ENCODE data around the gene MED13. TPM values are rescaled to one million over a fixed set of nuclear protein-coding genes. Genes with fewer than 3 reads are reported as not detected.
"Not testable (repeated sequence)": the region's sequence is repeated elsewhere in the genome, so short reads cannot be mapped to it uniquely, and the experiment has no call there.

The MED13 gene
- total RNA-seq, 1 donor from 2014 or later = 69.7 TPM

DNA sequence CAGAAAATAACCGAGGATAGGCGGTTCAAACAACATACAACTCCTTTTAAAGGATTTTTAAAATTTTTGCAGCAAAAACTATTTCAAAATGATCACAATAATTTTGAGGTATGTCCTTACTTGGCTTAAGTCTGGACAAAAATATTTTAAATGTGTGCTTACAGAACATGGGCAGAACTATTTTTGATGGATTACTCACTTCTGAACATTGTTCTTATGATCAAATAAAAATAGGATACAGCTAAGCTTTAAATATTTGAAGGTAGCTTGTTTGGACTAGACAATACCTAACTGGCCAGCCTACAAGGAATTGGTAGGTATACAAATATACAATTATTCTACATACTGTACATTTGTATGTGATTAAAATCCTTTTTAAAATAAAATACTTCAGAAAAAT, 123.0 kb downstream of the MED13 start:
- no peaks in the 10 kb centered on the region for H3K27me3 Mint-ChIP-seq (ENCODE audit: unreplicated experiment)
- H3K36me3 Mint-ChIP-seq (ENCODE audit: unreplicated experiment) = peaks cover 24% of the 10 kb centered on the region
- no peak overlapping the region for H3K27ac Mint-ChIP-seq (ENCODE audit: unreplicated experiment)
- DNase-seq (ENCODE audit: extremely low spot score, unreplicated experiment) = no peak
- H3K4me3 Mint-ChIP-seq (ENCODE audit: unreplicated experiment) = no peak overlapping the region
- no peaks in the 10 kb centered on the region for H3K9me3 Mint-ChIP-seq (ENCODE audit: unreplicated experiment)
- no peaks in the 10 kb centered on the region for H3K4me1 Mint-ChIP-seq (ENCODE audit: unreplicated experiment)
- TF ChIP-seq, protein P1, sequence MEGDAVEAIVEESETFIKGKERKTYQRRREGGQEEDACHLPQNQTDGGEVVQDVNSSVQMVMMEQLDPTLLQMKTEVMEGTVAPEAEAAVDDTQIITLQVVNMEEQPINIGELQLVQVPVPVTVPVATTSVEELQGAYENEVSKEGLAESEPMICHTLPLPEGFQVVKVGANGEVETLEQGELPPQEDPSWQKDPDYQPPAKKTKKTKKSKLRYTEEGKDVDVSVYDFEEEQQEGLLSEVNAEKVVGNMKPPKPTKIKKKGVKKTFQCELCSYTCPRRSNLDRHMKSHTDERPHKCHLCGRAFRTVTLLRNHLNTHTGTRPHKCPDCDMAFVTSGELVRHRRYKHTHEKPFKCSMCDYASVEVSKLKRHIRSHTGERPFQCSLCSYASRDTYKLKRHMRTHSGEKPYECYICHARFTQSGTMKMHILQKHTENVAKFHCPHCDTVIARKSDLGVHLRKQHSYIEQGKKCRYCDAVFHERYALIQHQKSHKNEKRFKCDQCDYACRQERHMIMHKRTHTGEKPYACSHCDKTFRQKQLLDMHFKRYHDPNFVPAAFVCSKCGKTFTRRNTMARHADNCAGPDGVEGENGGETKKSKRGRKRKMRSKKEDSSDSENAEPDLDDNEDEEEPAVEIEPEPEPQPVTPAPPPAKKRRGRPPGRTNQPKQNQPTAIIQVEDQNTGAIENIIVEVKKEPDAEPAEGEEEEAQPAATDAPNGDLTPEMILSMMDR (IDR thresholded peaks at IDR 0.05) = no peak

DNA sequence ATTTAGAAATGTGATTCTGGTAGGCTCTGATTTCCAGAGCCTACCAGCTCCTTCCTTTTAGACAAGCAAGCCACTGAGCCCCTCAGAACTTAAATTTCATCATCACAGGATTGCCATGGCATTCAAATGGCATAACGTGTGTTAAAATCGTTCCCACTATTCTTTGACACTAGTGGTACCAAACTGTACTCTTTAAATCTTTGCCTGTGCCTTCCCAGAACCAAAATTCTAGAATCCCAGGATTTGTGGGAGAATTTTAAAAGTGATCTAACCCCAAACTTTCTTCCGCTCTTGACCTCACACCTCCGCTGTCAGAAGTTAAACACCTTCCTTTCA, 137.0 kb downstream of the MED13 start:
- H3K4me1 Mint-ChIP-seq (ENCODE audit: unreplicated experiment) = peaks cover 20% of the 10 kb centered on the region
- H3K36me3 Mint-ChIP-seq (ENCODE audit: unreplicated experiment) = peaks cover 3% of the 10 kb centered on the region
- no peak for DNase-seq (ENCODE audit: extremely low spot score, unreplicated experiment)
- peak overlapping the region; percentile 93 for H3K27ac Mint-ChIP-seq (ENCODE audit: unreplicated experiment)
- peak overlapping the region; percentile 86 for H3K4me3 Mint-ChIP-seq (ENCODE audit: unreplicated experiment)
- H3K27me3 Mint-ChIP-seq (ENCODE audit: unreplicated experiment) = no peaks in the 10 kb centered on the region
- TF ChIP-seq, protein P1 (IDR thresholded peaks at IDR 0.05) = no peak
- H3K9me3 Mint-ChIP-seq (ENCODE audit: unreplicated experiment) = no peaks in the 10 kb centered on the region

DNA sequence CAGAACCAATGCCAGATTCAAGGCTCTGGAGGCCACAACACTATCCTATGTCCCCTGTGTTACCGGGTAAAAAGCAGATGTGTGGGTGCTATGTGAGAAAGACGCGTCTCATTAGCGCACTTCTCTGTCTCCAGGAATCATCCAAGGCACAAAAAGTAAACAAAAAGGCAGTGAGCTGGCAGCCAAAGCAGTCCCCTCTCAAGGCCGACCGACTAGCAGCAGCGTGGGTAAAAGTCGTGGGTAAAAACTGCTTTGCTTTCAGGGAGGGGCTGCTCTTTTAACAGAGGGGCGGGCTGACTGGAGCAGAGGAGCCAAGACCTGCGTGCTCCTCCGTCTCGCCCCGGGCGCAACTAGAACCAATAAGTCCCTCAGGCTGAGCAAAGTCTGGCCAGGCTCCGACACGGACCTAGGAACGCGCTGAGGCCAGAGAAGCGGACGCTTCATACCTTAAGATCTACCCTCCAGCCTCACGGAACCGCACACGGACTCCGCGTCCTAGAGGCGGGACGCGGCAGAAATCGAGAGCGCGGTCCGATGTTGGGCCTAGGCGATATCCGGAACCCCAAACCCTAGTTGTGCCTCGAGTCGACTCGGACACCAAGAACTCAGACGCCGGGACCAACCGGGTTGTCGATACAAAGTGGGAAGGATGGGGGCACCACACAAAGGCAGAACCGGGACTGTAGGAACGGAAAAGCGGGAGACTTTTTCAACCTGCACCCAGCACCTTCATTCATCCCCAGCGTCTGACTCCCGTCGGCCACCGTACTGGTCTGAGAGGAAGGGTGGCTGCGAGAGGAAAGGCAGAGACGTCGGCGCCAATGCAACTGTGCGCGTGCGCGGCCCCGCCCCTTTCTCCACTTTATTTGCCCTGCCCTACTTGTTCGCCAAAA, 137.6 kb downstream of the MED13 start, which contains the start of gene INTS2:
TSS of gene INTS2 (minus strand) at position 775 of the 893 bp plus-strand sequence. CDS start 1,338 bp downstream, outside the sequence.
- Mint-ChIP-seq H3K9me3 (ENCODE audit: unreplicated experiment) (no peaks in the 10 kb centered on the region), H3K4me3 (ENCODE audit: unreplicated experiment) (peak within 1 kb of the TSS; percentile 86), H3K36me3 (ENCODE audit: unreplicated experiment) (peaks cover 4% of the 10 kb centered on the region), H3K4me1 (ENCODE audit: unreplicated experiment) (peaks cover 20% of the 10 kb centered on the region), H3K27ac (ENCODE audit: unreplicated experiment) (peak within 1 kb of the TSS; percentile 93), H3K27me3 (ENCODE audit: unreplicated experiment) (no peaks in the 10 kb centered on the region)
- TF ChIP-seq, protein P1 (IDR thresholded peaks at IDR 0.05) = no peak
- peak; percentile 97 for DNase-seq (ENCODE audit: extremely low spot score, unreplicated experiment)

DNA sequence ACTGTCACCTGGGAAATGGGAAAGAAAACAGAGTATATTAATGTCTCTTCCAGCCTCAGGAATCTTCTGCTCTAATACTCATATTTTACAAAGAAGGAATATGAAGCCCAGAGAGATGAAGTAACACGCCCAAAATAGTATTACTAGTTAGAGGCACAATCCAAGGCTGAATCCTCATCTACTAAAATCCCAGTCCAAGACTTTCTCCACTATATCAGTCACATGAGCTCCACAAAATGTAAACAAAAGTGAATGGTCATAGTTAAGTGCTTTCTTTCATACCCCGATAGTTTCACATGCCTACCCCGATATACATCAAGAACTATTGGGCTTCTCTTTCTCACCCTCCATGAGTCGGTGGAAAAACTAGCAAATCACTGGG, 138.3 kb downstream of the MED13 start:
- peak overlapping the region; percentile 93 for H3K27ac Mint-ChIP-seq (ENCODE audit: unreplicated experiment)
- DNase-seq (ENCODE audit: extremely low spot score, unreplicated experiment) = no peak
- peak overlapping the region; percentile 86 for H3K4me3 Mint-ChIP-seq (ENCODE audit: unreplicated experiment)
- TF ChIP-seq, protein P1 (IDR thresholded peaks at IDR 0.05) = no peak
- no peaks in the 10 kb centered on the region for H3K27me3 Mint-ChIP-seq (ENCODE audit: unreplicated experiment)
- H3K36me3 Mint-ChIP-seq (ENCODE audit: unreplicated experiment) = peaks cover 5% of the 10 kb centered on the region
- peaks cover 20% of the 10 kb centered on the region for H3K4me1 Mint-ChIP-seq (ENCODE audit: unreplicated experiment)
- H3K9me3 Mint-ChIP-seq (ENCODE audit: unreplicated experiment) = no peaks in the 10 kb centered on the region

DNA sequence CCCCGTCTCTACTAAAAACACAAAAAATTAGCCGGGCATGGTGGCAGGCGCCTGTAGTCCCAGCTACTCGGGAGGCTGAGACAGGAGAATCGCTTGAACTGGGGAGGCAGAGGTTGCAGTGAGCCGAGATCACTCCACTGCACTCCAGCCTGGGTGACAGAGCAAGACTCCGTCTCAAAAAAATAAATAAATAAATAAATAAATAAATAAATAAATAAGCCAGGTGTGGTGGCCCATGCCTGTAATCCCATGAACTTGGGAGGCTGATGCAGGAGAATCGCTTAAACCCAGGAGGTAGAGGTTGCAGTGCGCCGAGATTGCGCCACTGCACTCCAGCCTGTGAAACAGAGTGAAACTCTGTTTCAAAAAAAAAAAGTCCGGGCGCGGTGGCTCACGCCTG, 149.9 kb downstream of the MED13 start:
- H3K36me3 Mint-ChIP-seq (ENCODE audit: unreplicated experiment) = peaks cover 30% of the 10 kb centered on the region
- H3K4me3 Mint-ChIP-seq (ENCODE audit: unreplicated experiment); DNase-seq (ENCODE audit: extremely low spot score, unreplicated experiment); H3K4me1 Mint-ChIP-seq (ENCODE audit: unreplicated experiment); H3K9me3 Mint-ChIP-seq (ENCODE audit: unreplicated experiment); H3K27me3 Mint-ChIP-seq (ENCODE audit: unreplicated experiment); H3K27ac Mint-ChIP-seq (ENCODE audit: unreplicated experiment): not testable (repeated sequence)

All from osteocyte (in vitro differentiated cells).